ENCODE results near the gene OGFR. TPM values are rescaled to one million over a fixed set of nuclear protein-coding genes. Genes with fewer than 3 reads are reported as not detected.

OGFR gene
- total and polyA plus RNA-seq, 2 donors (not counting 3 experiments of a cell fraction or from before 2014, with no cell fraction given) = 30.8 to 44.0 TPM

DNA sequence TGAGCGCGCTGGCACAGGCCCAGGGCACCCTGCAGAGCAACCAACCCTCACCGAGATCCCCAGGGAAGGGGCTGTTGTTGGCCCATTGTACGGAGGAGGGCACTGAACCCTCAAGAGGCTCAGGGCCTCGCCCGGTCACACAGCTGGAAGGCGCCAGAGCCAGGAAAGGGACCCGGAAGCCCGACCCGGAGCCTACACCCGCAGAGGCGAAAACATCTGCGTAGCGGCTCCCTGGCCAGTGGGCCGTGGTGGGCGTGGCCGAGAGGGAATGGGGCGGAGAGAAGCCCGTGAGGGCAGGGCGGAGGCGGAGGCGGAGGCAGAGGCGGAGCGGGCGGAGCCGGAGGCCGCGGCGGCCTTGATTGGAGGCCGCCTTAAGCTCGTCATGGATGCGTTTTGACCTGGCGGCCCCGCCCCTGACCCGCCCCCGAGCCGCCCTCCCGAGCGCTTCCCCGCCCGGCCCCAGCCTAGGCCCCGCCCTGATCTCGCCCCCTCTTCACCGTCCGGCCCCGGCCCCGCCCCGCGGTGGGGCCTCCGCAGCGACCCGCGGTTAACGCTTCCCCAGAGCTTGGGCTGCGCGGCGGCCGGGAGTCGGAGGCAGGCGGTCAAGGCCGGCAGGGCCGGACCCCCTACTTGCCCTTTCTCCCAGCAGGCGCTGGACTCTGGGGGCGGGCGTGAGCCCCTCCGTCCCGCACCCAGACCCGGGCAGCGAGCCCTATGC lies 10.5 kb upstream of the OGFR start:
- peak overlapping the region; percentile 77 for H3K4me2 ChIP-seq (ENCODE audit: insufficient read depth, low read length)
- TF ChIP-seq POLR2A (IDR thresholded peaks at IDR 0.05; ENCODE audit: low read depth, low read length) (peak; percentile 89), FOS (IDR thresholded peaks at IDR 0.05; ENCODE audit: borderline replicate concordance, insufficient read depth, low read length) (no peak), POLR2AphosphoS5 (IDR thresholded peaks at IDR 0.05; ENCODE audit: insufficient read depth, low read depth, low read length) (peak; percentile 68), CTCF (IDR thresholded peaks at IDR 0.05; ENCODE audit: extremely low read depth in 1 of 2, insufficient read depth in 1 of 2, low read depth in 1 of 2, low read length in 2 of 2) (no peak)
- peak; percentile 96 for DNase-seq (ENCODE audit: low read depth, low spot score)
- H3K4me3 ChIP-seq (replicated peaks in 1 of 3; ENCODE audit: insufficient read depth in 1 of 3, low read depth in 1 of 3, low read length in 3 of 3) = peak overlapping the region; percentile 4 to 60 (median 43)
- H3K4me1 ChIP-seq (ENCODE audit: control insufficient read depth, extremely low read depth, insufficient read depth, low read length) = peaks cover 22% of the 10 kb centered on the region
- H2AFZ ChIP-seq (ENCODE audit: low read depth, low read length) = peak overlapping the region; percentile 94
- peaks cover 14% of the 10 kb centered on the region for H3K79me2 ChIP-seq (ENCODE audit: control insufficient read depth, insufficient read depth, low read length)
- FAIRE-seq = peak; percentile 97
- H3K36me3 ChIP-seq (ENCODE audit: control insufficient read depth in 2 of 2, extremely low read depth in 1 of 2, insufficient read depth in 2 of 2, low read length in 2 of 2) = peaks cover 2 to 4% of the 10 kb centered on the region in 2 experiments
- no peaks in the 10 kb centered on the region for H4K20me1 ChIP-seq (replicated peaks; ENCODE audit: control insufficient read depth, extremely low read depth, insufficient read depth, low read length)
- peak overlapping the region; percentile 41 for H3K9ac ChIP-seq (replicated peaks; ENCODE audit: extremely low read depth, insufficient read depth, low read length)
- ChIA-PET CTCF (interaction anchor here (0.7 to 1.9 kb wide), 14 partner anchors 12 to 384 kb away, joined by 3 to 24 read pairs (median 4); partner anchors contain the start of gene NTSR1), POLR2A (no interaction called here)
- H3K9me1 ChIP-seq (replicated peaks; ENCODE audit: control insufficient read depth, extremely low read depth, insufficient read depth, low read length) = no peaks in the 10 kb centered on the region
- intact Hi-C loops (cut with micrococcal nuclease) = loop anchor here (1.0 to 10.0 kb wide), 2 partner anchors 435 to 489 kb away; partner anchors contain the start of gene ADRM1
- dilution Hi-C loops (cut with MboI; ENCODE audit: extremely low pct_ligation_motif_present, low sequenced_read_pairs) = no loop called here
- BruUV-seq (replicated peaks) = no TSS peak
- H3K9me3 ChIP-seq (replicated peaks; ENCODE audit: control insufficient read depth, insufficient read depth, low read length) = no peaks in the 10 kb centered on the region
- H3K27ac ChIP-seq (ENCODE audit: insufficient read depth, low read depth, low read length) = peak overlapping the region; percentile 72
- no peaks in the 10 kb centered on the region for H3K27me3 ChIP-seq (ENCODE audit: control insufficient read depth in 2 of 2, insufficient read depth in 2 of 2, low read length in 2 of 2)
